ENCODE results near the gene COG4.

DNA sequence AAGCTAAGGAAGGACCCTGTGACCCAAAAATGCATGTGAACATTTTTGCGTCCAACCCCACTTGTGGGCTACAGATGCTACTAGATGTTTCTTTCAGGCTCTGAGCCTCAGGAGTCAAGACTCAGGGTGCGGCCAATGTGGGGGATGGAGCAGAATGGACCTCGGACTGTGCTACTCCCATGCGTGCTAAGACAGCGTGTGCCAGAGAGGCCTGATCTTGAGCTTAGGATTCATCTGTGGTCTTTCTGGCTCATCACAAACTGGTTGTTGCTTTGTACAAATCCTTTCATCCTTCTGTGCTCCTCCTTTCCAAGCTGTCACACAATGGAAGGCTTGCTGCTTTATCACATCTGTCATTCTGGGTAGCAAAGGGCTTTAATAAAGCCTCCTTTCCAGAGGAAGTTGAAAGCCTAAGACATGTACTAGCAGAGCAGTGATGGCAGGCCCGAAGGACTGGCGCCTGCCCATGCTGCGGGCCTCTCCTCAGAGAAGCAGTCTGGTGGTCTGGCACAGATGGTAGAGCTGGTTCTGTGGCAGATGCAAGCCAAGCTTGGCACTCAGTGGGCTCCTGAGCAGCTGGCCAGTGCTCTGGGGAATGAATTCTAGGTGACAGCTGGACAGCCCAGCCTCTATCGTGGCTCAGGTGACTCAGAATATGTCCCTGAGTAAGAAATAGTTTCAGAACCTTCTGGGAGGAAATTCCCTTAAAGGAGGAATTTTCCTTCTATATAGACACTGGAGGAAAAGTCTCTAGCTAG lies 27.8 kb downstream of the COG4 start:
- TF ChIP-seq POLR2AphosphoS5 (IDR thresholded peaks at IDR 0.05; ENCODE audit: low read depth, low read length) (no peak), SIN3A (IDR thresholded peaks at IDR 0.05; ENCODE audit: borderline replicate concordance, insufficient read depth, low read length) (no peak)
